ENCODE results near the gene ANKRD39. TPM values are rescaled to one million over a fixed set of nuclear protein-coding genes. Genes with fewer than 3 reads are reported as not detected.
A peak's percentile ranks its signal among the peaks of the same experiment; 100 is the strongest.

The ANKRD39 gene
- total and polyA plus RNA-seq, 2 of the 8 experiments (the other 6 are each of a cell fraction or from before 2014, with no cell fraction given), result 18.5 to 21.3 TPM

GRCh38 chr2:96859099-96859649 lies 1.4 kb upstream of the ANKRD39 start:
- H3K9me3 ChIP-seq (ENCODE audit: insufficient read depth in 2 of 2, low read depth in 1 of 2, low read length in 1 of 2), result no peaks in the 10 kb centered on the region
- no peak overlapping the region for H3K23ac ChIP-seq (ENCODE audit: insufficient read length)
- H4K8ac ChIP-seq (ENCODE audit: extremely low read depth, insufficient read depth, low read length), result no peak overlapping the region; the same call in 1 of the 2 replicates
- ChIA-PET CTCF (ENCODE audit: partially characterized antibody) (interaction anchor here (0.7 to 8.3 kb wide), 25 partner anchors 9 to 265 kb away, joined by 3 to 89 read pairs (median 8); partner anchors contain the start of gene ANKRD36), POLR2A (ENCODE audit: partially characterized antibody) (interaction anchor here (0.8 to 5.8 kb wide), 19 partner anchors 9 to 106 kb away, joined by 3 to 49 read pairs (median 7); partner anchors contain the start of genes ANKRD23, CNNM3 and SEMA4C)
- H2BK12ac ChIP-seq (ENCODE audit: low read depth, low read length), result peak overlapping the region; percentile 39; the same call in 1 of the 2 replicates
- H3K36me3 ChIP-seq (ENCODE audit: control insufficient read depth in 2 of 4, insufficient read depth in 4 of 4, low read length in 3 of 4), result peaks cover 12 to 38% (median 29%) of the 10 kb centered on the region in 4 experiments
- DNase-seq (ENCODE audit: low read depth in 1 of 2, low spot score in 2 of 2), result no peak
- peaks cover 12% of the 10 kb centered on the region in 2 experiments for H4K20me1 ChIP-seq (replicated peaks in 1 of 2; ENCODE audit: control insufficient read depth in 1 of 2, insufficient read depth in 2 of 2, low read length in 2 of 2)
- H2AFZ ChIP-seq (ENCODE audit: low read length), result no peak overlapping the region
- no peak overlapping the region for H3K27ac ChIP-seq (ENCODE audit: low read depth, low read length)
- peaks cover 3 to 11% (median 8%) of the 10 kb centered on the region in 4 experiments for H3K4me1 ChIP-seq (replicated peaks in 1 of 4; ENCODE audit: control insufficient read depth in 3 of 4, insufficient read depth in 4 of 4, low read length in 3 of 4)
- H4K5ac ChIP-seq (ENCODE audit: insufficient read length, low read depth, low read length), result peak overlapping the region; percentile 18
- H2BK5ac ChIP-seq (ENCODE audit: low read depth, low read length), result peak overlapping the region; percentile 73; the same call in 1 of the 2 replicates
- FAIRE-seq, result no peak
- peaks cover 10% of the 10 kb centered on the region; the same call in 1 of the 2 replicates for H3K23me2 ChIP-seq (ENCODE audit: low read depth, low read length)
- H3K4me3 ChIP-seq (ENCODE audit: extremely low read depth in 1 of 4, insufficient read depth in 2 of 4, low read depth in 3 of 4, low read length in 4 of 4), result peak overlapping the region; percentile 12 to 75 (median 56); a peak in 6 of 8 replicates
- no peak overlapping the region for H2BK15ac ChIP-seq (ENCODE audit: low read length)
- H2BK20ac ChIP-seq (ENCODE audit: low read length), result no peak overlapping the region
- peak overlapping the region in 1 of 4 experiments; percentile 20; a peak in 2 of 7 replicates for H3K9ac ChIP-seq (replicated peaks in 1 of 4; ENCODE audit: extremely low read depth in 1 of 4, low read depth in 3 of 4, low read length in 3 of 4)
- peaks cover 5% of the 10 kb centered on the region; the same call in 1 of the 2 replicates for H3K79me1 ChIP-seq (ENCODE audit: low read depth, low read length)
- no peak overlapping the region for H3K14ac ChIP-seq (ENCODE audit: insufficient read length)
- H3K79me2 ChIP-seq (ENCODE audit: control insufficient read depth in 1 of 2, insufficient read depth in 2 of 2, low read length in 2 of 2), result peaks cover 0 to 17% of the 10 kb centered on the region in 2 experiments; a peak in 3 of 4 replicates
- peak overlapping the region; percentile 38; the same call in 1 of the 2 replicates for H3K18ac ChIP-seq (ENCODE audit: extremely low read depth, low read length)
- H2BK120ac ChIP-seq (replicated peaks; ENCODE audit: low read depth, low read length), result no peak overlapping the region
- H3K4ac ChIP-seq (replicated peaks; ENCODE audit: insufficient read length, low read depth, low read length), result peak overlapping the region; percentile 6
- H4K91ac ChIP-seq (replicated peaks; ENCODE audit: insufficient read length, low read length), result no peak overlapping the region
- TF ChIP-seq POLR2AphosphoS5 (IDR thresholded peaks at IDR 0.05; ENCODE audit: low read depth, low read length) (0 out of 2 replicates have a peak, but pooled peaks have one; percentile 41), MAX (IDR thresholded peaks at IDR 0.05) (no peak), SRF (IDR thresholded peaks at IDR 0.05; ENCODE audit: low read depth, low read length) (no peak), POLR2A (IDR thresholded peaks at IDR 0.05; ENCODE audit: control extremely low read depth in 1 of 2, low read depth in 2 of 2, low read length in 2 of 2) (peak in 1 of 2 experiments; percentile 70; a peak in 1 of 3 replicates)
- H3K27me3 ChIP-seq (replicated peaks in 1 of 4; ENCODE audit: control insufficient read depth in 3 of 4, extremely low read depth in 1 of 4, insufficient read depth in 3 of 4, low read length in 3 of 4), result no peaks in the 10 kb centered on the region
- WGBS, 2 experiments (ENCODE audit: extremely low coverage in 1 of 2, insufficient coverage in 1 of 2, insufficient read length in 1 of 2, insufficient replicate concordance in 2 of 2, low coverage in 1 of 2, low lambda C conversion rate in 2 of 2, missing lambda C conversion rate in 1 of 2), result 48% methylated on average over 11 of the region's 11 CpGs; no CpG with 5 or more reads in 1 of the 2 experiments
- H3K56ac ChIP-seq (replicated peaks; ENCODE audit: insufficient read length, low read depth, low read length), result no peak overlapping the region
- H2AK5ac ChIP-seq (ENCODE audit: low read depth, low read length), result no peak overlapping the region
- peak overlapping the region; percentile 54 to 71 for H3K4me2 ChIP-seq (ENCODE audit: insufficient read depth in 1 of 2, low read depth in 2 of 2, low read length in 2 of 2)

All from H1 (cell line).